GM13977 (cell line): ENCODE measurements around the gene PAXX.

Experiments used
- DNase-seq: peaks from one replicate; pipeline ENCODE4 v3.0.0; 2012; ENCODE audit warnings: low spot score
- in situ Hi-C: fragments of 300-500 bp; cut with MboI; formaldehyde crosslinking; loops from one replicate; pipeline ENCODE4 v1.12.0; 2022; ENCODE audit warnings: low sequenced_read_pairs, low pct_unique_long_range_greater_than_20kb, mixed read lengths, inconsistent platforms; ENCODE audit not compliant: unreplicated experiment
- TF ChIP-seq, protein P1 (sequence below): IDR thresholded peaks from 2 replicates; pipeline ENCODE4 v1.5.1; 2012; ENCODE audit warnings: mild to moderate bottlenecking, control low read depth; ENCODE audit not compliant: insufficient read depth; ENCODE audit errors: extremely low read depth, missing control alignments

The PAXX gene, protein sequence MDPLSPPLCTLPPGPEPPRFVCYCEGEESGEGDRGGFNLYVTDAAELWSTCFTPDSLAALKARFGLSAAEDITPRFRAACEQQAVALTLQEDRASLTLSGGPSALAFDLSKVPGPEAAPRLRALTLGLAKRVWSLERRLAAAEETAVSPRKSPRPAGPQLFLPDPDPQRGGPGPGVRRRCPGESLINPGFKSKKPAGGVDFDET

DNA sequence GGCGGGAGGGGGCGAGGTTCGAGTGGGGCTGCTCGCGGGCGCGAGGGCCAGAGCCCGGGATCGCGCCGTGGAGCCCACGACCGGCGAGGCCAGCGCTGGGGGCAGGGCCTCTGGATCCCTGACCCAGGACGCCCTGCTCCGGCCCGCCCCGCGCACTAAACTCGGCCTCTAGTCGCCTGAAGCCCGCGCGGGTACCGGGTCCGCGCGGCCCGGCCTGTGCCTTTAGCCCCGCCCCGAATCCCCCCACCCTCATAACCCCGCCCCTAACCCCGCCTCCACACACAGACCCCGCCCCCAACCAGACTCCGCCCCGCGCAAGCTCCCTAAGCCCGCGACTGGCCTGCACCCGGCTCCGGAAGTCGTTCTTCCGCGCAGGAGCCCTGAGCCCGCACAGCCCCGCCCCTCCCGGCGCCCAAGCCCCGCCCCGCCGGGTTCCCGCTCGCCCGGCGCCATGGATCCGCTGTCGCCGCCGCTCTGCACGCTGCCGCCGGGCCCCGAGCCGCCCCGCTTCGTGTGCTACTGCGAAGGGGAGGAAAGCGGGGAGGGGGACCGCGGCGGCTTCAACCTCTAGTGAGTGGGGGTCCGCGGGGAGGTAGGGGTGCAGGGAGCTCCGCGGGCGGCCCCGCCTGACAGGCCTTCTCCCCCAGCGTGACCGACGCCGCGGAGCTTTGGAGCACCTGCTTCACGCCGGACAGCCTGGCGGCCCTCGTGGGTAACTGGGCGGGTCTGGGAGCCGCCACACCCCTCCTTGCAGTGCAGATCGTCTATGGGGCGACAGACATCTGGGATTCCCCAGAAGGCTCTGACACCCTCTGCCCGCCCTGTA lies at the start of gene PAXX:
Gene PAXX, plus strand, starts transcription at position 430 of the 826 bp plus-strand sequence. Its CDS starts 22 bp downstream, at position 452.
- DNase-seq, result peak; percentile 100
- TF ChIP-seq, protein P1, sequence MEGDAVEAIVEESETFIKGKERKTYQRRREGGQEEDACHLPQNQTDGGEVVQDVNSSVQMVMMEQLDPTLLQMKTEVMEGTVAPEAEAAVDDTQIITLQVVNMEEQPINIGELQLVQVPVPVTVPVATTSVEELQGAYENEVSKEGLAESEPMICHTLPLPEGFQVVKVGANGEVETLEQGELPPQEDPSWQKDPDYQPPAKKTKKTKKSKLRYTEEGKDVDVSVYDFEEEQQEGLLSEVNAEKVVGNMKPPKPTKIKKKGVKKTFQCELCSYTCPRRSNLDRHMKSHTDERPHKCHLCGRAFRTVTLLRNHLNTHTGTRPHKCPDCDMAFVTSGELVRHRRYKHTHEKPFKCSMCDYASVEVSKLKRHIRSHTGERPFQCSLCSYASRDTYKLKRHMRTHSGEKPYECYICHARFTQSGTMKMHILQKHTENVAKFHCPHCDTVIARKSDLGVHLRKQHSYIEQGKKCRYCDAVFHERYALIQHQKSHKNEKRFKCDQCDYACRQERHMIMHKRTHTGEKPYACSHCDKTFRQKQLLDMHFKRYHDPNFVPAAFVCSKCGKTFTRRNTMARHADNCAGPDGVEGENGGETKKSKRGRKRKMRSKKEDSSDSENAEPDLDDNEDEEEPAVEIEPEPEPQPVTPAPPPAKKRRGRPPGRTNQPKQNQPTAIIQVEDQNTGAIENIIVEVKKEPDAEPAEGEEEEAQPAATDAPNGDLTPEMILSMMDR, result no peak
- in situ Hi-C loops, result no loop called here

DNA sequence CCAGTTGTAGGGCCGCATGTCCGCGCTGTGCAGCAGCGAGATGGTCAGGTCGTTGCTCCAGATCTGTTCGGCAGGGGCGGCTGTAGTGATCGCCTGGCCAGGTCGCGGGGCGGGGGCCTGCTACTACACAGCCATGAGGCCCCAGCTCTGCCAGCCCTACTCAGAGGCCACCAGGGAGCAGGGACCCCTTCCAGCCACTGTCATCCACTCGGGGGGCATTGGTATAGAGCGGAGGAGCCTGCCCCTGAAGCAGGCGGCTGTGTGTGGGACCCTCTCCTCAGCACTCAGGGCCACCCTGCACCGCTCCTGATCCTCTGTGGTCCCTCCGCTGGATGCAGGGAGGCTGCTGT lies 49.4 kb upstream of the PAXX start:
- in situ Hi-C loops, result no loop called here
- no peak for DNase-seq
- TF ChIP-seq, protein P1, result no peak

DNA sequence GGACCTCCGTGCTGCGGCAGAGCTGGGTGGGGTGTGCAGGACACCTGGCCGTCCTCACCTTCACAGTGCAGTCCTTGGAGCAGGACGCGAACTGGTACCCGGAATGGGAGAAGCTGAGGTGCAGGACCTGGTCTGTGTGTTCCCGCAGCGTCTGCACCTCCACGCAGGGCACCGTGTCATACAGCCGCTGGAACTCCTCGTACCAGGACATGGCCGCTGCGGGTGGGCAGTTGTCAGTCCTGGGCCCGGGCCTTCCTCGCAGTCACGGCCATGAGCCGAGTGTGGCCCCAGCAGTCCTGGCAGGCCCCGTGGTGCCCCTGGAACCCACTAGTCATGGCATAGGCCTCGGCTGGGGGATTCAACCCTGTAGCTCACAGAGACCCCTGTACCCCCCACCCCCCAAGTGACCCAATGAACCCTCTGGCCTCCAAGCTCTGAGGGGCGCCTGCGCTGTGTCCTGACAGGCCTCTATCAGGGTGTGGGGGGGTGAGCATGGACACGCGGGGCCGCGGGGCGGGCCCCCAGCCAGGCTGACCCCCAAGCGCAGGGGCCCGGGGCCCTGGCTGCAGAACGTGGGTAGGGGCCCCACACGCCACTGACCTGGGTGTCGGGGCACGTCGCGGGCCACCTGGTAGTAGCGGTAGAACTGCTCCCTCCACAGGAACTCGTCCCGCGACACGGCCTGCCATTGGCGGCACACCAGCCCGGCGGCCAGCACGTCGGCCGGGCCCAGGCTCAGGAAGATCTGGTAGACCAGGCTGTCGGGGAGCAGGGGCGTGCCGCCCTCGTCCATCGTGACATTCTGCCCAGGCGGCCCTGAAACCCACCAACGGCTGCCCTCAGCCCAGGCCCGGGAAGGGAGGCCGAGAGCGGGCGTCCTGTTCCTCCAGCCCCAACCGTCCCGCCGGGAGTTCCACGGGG lies 48.7 kb upstream of the PAXX start:
- TF ChIP-seq, protein P1, result peak; percentile 16
- in situ Hi-C loops, result no loop called here
- peak; percentile 81 for DNase-seq

DNA sequence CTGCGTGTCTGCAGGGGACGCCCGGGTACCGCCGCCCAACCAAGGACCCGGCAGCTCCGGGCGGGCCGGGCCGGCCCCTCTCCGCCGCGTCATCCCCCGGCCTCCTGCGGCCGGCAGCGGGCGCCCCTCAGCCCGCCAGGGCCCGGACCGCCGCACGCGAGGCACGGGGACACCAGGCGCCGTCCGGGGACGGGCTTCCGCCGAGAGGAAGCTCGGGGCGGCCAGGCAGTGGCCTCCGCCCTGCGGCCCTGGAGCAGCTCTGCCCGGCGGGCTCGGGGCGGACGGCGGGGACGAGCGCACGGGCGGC lies 48.1 kb upstream of the PAXX start:
- DNase-seq, result peak; percentile 92

DNA sequence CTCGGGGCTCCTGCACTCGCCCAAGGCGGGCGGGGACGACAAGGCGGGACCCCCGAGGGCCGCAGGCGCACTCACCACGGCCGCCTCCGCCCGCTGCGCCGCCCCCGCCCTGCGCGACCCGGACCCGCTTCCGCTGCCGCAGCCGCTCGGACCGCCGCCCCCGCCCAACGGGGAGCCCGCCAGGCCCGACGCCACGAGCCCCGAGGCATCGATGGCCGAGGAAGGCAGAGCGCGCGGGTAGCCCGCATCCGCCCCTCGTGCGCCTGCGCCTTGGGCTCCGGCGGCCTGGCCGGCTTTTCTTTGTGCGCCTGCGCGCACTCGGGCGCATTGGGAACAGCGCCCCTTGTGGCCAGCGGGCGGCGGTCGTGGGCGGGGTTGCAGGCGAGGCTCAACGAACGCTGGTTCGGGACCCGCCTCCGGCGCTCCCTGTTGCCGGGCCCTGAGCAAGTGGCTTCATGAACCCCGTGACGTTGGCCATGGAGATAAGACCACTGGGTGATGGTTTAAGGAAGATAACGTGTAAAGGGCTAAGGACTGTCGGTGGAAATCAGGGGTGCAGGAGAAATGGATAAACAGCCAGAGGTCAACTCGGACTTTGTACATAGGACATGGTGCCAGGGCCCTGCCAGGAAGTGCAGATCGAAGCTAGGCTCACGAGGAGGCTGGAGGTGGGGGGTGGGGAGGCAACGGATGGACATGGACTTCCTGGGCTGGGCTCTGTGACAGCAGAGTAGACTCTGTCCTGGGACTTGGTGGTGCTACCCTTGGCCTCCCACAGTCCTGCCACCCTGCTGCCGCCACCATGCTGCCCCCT lies 47.5 kb upstream of the PAXX start, which contains the start of the genes C8G and FBXW5:
Gene C8G, plus strand, starts transcription at position 725 of the 814 bp plus-strand sequence. Its CDS starts 78 bp downstream, at position 803.
Gene FBXW5, minus strand, starts transcription at position 220 of the 814 bp plus-strand sequence. CDS start 655 bp downstream, outside the sequence.
- in situ Hi-C loops, result no loop called here
- TF ChIP-seq, protein P1, result peak; percentile 96
- DNase-seq, result peak; percentile 100

More for the DNA sequence above, 48.1 kb upstream of the PAXX start:
- TF ChIP-seq, protein P1, result peak; percentile 45
- in situ Hi-C loops, result no loop called here
